ENCODE measurements around the gene DCXR. TPM values are rescaled to one million over a fixed set of nuclear protein-coding genes. Genes with fewer than 3 reads are reported as not detected.

DCXR gene
- total RNA-seq, 1 donor from 2014 or later = 219 TPM

GRCh38 chr17:82048571-82048971 is 11.1 kb upstream of the DCXR start:
- TF ChIP-seq CTCF (IDR thresholded peaks at IDR 0.05; ENCODE audit: borderline replicate concordance) = no peak
- H3K27ac ChIP-seq (replicated peaks) = no peak overlapping the region
- intact Hi-C loops (cut with micrococcal nuclease) = no loop called here
- H3K36me3 ChIP-seq = peaks cover 36% of the 10 kb centered on the region
- no peaks in the 10 kb centered on the region for H3K9me3 ChIP-seq (replicated peaks)
- no peaks in the 10 kb centered on the region for H3K27me3 ChIP-seq (ENCODE audit: low read depth)
- H3K4me1 ChIP-seq = peaks cover 37% of the 10 kb centered on the region
- DNase-seq = no peak
- H3K4me3 ChIP-seq = no peak overlapping the region

GRCh38 chr17:82047914-82048570 is 10.5 kb upstream of the DCXR start:
- Histone ChIP-seq H3K36me3 (peaks cover 34% of the 10 kb centered on the region), H3K4me3 (no peak overlapping the region), H3K9me3 (replicated peaks) (no peaks in the 10 kb centered on the region), H3K4me1 (peaks cover 32% of the 10 kb centered on the region), H3K27me3 (ENCODE audit: low read depth) (no peaks in the 10 kb centered on the region), H3K27ac (replicated peaks) (no peak overlapping the region)
- intact Hi-C loops (cut with micrococcal nuclease) = no loop called here
- DNase-seq = no peak
- TF ChIP-seq CTCF (IDR thresholded peaks at IDR 0.05; ENCODE audit: borderline replicate concordance) = no peak

- intact Hi-C loops (cut with micrococcal nuclease) = no loop called here
Measured at GRCh38 chr17:82047379-82047778, 9.9 kb upstream of the DCXR start.

GRCh38 chr17:82046903-82047302 is 9.4 kb upstream of the DCXR start:
- H3K27me3 ChIP-seq (ENCODE audit: low read depth) = no peaks in the 10 kb centered on the region
- TF ChIP-seq CTCF (IDR thresholded peaks at IDR 0.05; ENCODE audit: borderline replicate concordance) = no peak
- peaks cover 34% of the 10 kb centered on the region for H3K36me3 ChIP-seq
- no peak for DNase-seq
- intact Hi-C loops (cut with micrococcal nuclease) = no loop called here
- peaks cover 21% of the 10 kb centered on the region for H3K4me1 ChIP-seq
- no peaks in the 10 kb centered on the region for H3K9me3 ChIP-seq (replicated peaks)
- no peak overlapping the region for H3K27ac ChIP-seq (replicated peaks)
- no peak overlapping the region for H3K4me3 ChIP-seq

More at GRCh38 chr17:82047379-82047778, 9.9 kb upstream of the DCXR start:
- no peak overlapping the region for H3K4me3 ChIP-seq
- H3K9me3 ChIP-seq (replicated peaks) = no peaks in the 10 kb centered on the region
- H3K36me3 ChIP-seq = peaks cover 34% of the 10 kb centered on the region
- H3K27ac ChIP-seq (replicated peaks) = no peak overlapping the region
- DNase-seq = no peak
- no peaks in the 10 kb centered on the region for H3K27me3 ChIP-seq (ENCODE audit: low read depth)
- no peak for TF ChIP-seq CTCF (IDR thresholded peaks at IDR 0.05; ENCODE audit: borderline replicate concordance)
- H3K4me1 ChIP-seq = peaks cover 25% of the 10 kb centered on the region

- Histone ChIP-seq H3K4me3 (no peak overlapping the region), H3K27me3 (ENCODE audit: low read depth) (no peaks in the 10 kb centered on the region), H3K36me3 (peaks cover 34% of the 10 kb centered on the region), H3K9me3 (replicated peaks) (no peaks in the 10 kb centered on the region), H3K4me1 (peaks cover 18% of the 10 kb centered on the region), H3K27ac (replicated peaks) (no peak overlapping the region)
- intact Hi-C loops (cut with micrococcal nuclease) = no loop called here
- no peak for TF ChIP-seq CTCF (IDR thresholded peaks at IDR 0.05; ENCODE audit: borderline replicate concordance)
- DNase-seq = no peak
Measured at GRCh38 chr17:82045936-82046484, 8.5 kb upstream of the DCXR start.

Data from left ventricle myocardium inferior (tissue), 1 donor.